ENCODE results near the gene ALKBH4.
"Not testable (repeated sequence)": the region's sequence is repeated elsewhere in the genome, so short reads cannot be mapped to it uniquely, and the experiment has no call there.

DNA sequence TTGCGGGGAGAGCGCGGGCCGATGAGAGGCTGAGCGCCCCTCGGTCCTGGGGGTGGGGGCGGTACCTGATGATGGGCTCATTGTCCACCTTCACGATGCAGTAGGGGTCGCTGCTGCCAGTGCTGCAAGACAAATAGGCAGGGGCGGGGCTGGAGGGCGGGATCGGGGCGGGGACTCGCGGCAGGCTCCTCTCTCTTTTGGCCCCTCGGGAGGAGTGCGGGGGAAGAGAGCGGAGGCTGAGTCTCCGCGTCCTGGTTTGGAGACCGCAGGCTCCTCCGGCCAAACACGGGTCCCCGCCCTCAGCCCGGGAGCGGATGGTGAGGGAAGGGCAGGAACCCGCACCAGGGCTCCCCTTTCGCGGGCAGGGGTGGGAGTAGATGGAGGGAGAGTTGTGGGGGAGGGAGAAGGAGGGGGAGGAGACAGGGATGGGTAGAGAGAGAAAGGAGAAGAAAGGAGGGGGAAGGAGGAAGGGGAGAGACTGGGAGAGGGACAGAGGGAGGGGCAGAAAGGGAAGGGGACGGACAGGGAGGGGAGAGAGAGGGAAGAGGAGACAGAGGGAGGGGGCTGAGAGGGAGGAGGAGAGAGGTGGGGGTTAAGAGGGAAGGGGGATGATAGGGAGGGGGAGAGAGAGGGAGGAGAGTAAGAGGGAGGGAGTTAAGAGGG, 47.3 kb upstream of the ALKBH4 start:
- TF ChIP-seq, protein P1, sequence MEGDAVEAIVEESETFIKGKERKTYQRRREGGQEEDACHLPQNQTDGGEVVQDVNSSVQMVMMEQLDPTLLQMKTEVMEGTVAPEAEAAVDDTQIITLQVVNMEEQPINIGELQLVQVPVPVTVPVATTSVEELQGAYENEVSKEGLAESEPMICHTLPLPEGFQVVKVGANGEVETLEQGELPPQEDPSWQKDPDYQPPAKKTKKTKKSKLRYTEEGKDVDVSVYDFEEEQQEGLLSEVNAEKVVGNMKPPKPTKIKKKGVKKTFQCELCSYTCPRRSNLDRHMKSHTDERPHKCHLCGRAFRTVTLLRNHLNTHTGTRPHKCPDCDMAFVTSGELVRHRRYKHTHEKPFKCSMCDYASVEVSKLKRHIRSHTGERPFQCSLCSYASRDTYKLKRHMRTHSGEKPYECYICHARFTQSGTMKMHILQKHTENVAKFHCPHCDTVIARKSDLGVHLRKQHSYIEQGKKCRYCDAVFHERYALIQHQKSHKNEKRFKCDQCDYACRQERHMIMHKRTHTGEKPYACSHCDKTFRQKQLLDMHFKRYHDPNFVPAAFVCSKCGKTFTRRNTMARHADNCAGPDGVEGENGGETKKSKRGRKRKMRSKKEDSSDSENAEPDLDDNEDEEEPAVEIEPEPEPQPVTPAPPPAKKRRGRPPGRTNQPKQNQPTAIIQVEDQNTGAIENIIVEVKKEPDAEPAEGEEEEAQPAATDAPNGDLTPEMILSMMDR (IDR thresholded peaks at IDR 0.05), result not testable (repeated sequence)
- TF ChIP-seq POLR2A (IDR thresholded peaks at IDR 0.05), result not testable (repeated sequence)
